H9 (cell line): ENCODE measurements around the gene VASH1. TPM values are rescaled to one million over a fixed set of nuclear protein-coding genes. Genes with fewer than 3 reads are reported as not detected.

Experiments used
- DNase-seq: peaks from one replicate; pipeline ENCODE4 v3.0.0-alpha.2; 2017
- H2AFZ ChIP-seq: one replicate; pipeline ENCODE4 v1.6.1; 2013; ENCODE audit warnings: mild to moderate bottlenecking, low read length, control low read depth, moderate library complexity
- H2AK5ac ChIP-seq: 2 replicates; pipeline ENCODE4 v1.6.1; 2013; ENCODE audit warnings: low read length, control low read depth, mixed read lengths; ENCODE audit not compliant: insufficient read length
- H2BK120ac ChIP-seq: one replicate; pipeline ENCODE4 v1.6.1; 2013; ENCODE audit warnings: low read depth, mild to moderate bottlenecking, low read length, control low read depth, inconsistent platforms; ENCODE audit not compliant: poor library complexity, severe bottlenecking
- H2BK12ac ChIP-seq: 2 replicates; pipeline ENCODE4 v1.6.1; 2013; ENCODE audit warnings: low read length, control low read depth, mixed read lengths, low read depth; ENCODE audit not compliant: insufficient read length
- H2BK15ac ChIP-seq: 2 replicates; pipeline ENCODE4 v1.6.1; 2013; ENCODE audit warnings: low read depth, low read length, control low read depth
- H2BK20ac ChIP-seq: one replicate; pipeline ENCODE4 v1.6.1; 2013; ENCODE audit warnings: low read depth, mild to moderate bottlenecking, low read length, control low read depth, inconsistent platforms; ENCODE audit not compliant: poor library complexity, severe bottlenecking
- H2BK5ac ChIP-seq: 2 replicates; pipeline ENCODE4 v1.6.1; 2013; ENCODE audit warnings: low read length, control low read depth, mixed read lengths; ENCODE audit not compliant: insufficient read length
- H3K14ac ChIP-seq: 2 replicates; pipeline ENCODE4 v1.6.1; 2013; ENCODE audit warnings: low read length, control low read depth; ENCODE audit not compliant: insufficient read depth
- H3K18ac ChIP-seq: 2 replicates; pipeline ENCODE4 v1.6.1; 2013; ENCODE audit warnings: low read depth, mild to moderate bottlenecking, mixed read lengths, low read length, control low read depth; ENCODE audit not compliant: insufficient read length
- H3K23ac ChIP-seq: 2 replicates; pipeline ENCODE4 v1.6.1; 2013; ENCODE audit warnings: low read length, control low read depth, mixed read lengths, low read depth; ENCODE audit not compliant: insufficient read length
- H3K23me2 ChIP-seq: 2 replicates; pipeline ENCODE4 v1.6.1; 2013; ENCODE audit warnings: low read depth, mild to moderate bottlenecking, mixed read lengths, low read length, control low read depth; ENCODE audit not compliant: insufficient read length, poor library complexity, severe bottlenecking
- H3K27ac ChIP-seq: 2 replicates; pipeline ENCODE4 v1.5.1; 2013; ENCODE audit warnings: low read length, control low read depth, mixed read lengths, low read depth; ENCODE audit not compliant: insufficient read length
- H3K27me3 ChIP-seq: 2 replicates; pipeline ENCODE4 v1.6.1; 2013; ENCODE audit warnings: low read length, control low read depth, inconsistent platforms; ENCODE audit not compliant: insufficient read depth
- H3K4ac ChIP-seq: 2 replicates; pipeline ENCODE4 v1.6.1; 2013; ENCODE audit warnings: low read depth, mild to moderate bottlenecking, control low read depth, inconsistent platforms, low read length, moderate library complexity
- H3K4me1 ChIP-seq: 2 replicates; pipeline ENCODE4 v1.6.1; 2013; ENCODE audit warnings: low read length, control low read depth, inconsistent platforms; ENCODE audit not compliant: insufficient read depth
- H3K4me2 ChIP-seq: 2 replicates; pipeline ENCODE4 v1.6.1; 2013; ENCODE audit warnings: low read length, control low read depth, mixed read lengths; ENCODE audit not compliant: insufficient read length, insufficient read depth
- H3K56ac ChIP-seq: 2 replicates; pipeline ENCODE4 v1.6.1; 2013; ENCODE audit warnings: low read depth, mild to moderate bottlenecking, mixed read lengths, low read length, control low read depth; ENCODE audit not compliant: insufficient read length
- H3K79me1 ChIP-seq: 2 replicates; pipeline ENCODE4 v1.6.1; 2013; ENCODE audit warnings: low read depth, mild to moderate bottlenecking, moderate library complexity, low read length, control low read depth, inconsistent platforms; ENCODE audit not compliant: insufficient read depth, poor library complexity, severe bottlenecking
- H3K79me2 ChIP-seq: 2 replicates; pipeline ENCODE4 v1.6.1; 2013; ENCODE audit warnings: low read length, control low read depth, inconsistent platforms; ENCODE audit not compliant: insufficient read depth
- H3K9ac ChIP-seq: 2 replicates; pipeline ENCODE4 v1.6.1; 2013; ENCODE audit warnings: low read length, control low read depth, mixed read lengths; ENCODE audit not compliant: insufficient read length; ENCODE audit errors: extremely low read depth
- H3K9me3 ChIP-seq: one replicate; pipeline ENCODE4 v1.6.1; 2013; ENCODE audit warnings: low read depth, low read length, inconsistent platforms; ENCODE audit not compliant: control insufficient read depth
- H3T11ph ChIP-seq: one replicate; pipeline ENCODE4 v1.6.1; 2013; ENCODE audit warnings: mild to moderate bottlenecking, low read length, control low read depth, inconsistent platforms
- H4K20me1 ChIP-seq: one replicate; pipeline ENCODE4 v1.6.1; 2013; ENCODE audit not compliant: control insufficient read depth, insufficient read length, insufficient read depth
- H4K5ac ChIP-seq: 2 replicates; pipeline ENCODE4 v1.6.1; 2013; ENCODE audit warnings: low read depth, mild to moderate bottlenecking, mixed read lengths, low read length, control low read depth; ENCODE audit not compliant: insufficient read length
- H4K8ac ChIP-seq: replicated peaks from 2 replicates; pipeline ENCODE4 v1.6.1; 2013; ENCODE audit warnings: low read length, control low read depth, mixed read lengths, low read depth; ENCODE audit not compliant: insufficient read length
- H4K91ac ChIP-seq: 2 replicates; pipeline ENCODE4 v1.6.1; 2013; ENCODE audit warnings: low read depth, mild to moderate bottlenecking, moderate library complexity, mixed read lengths, low read length, control low read depth; ENCODE audit not compliant: insufficient read length
- H3K27ac Mint-ChIP-seq, 3 experiments: 2 replicates in 2 of 3; 3 replicates in 1 of 3; pipeline ENCODE4 v1.8.0; 2020 to 2021; ENCODE audit warnings: mixed read lengths in 3 of 3, mild to moderate bottlenecking in 1 of 3, moderate library complexity in 1 of 3
- H3K27me3 Mint-ChIP-seq: 2 replicates; pipeline ENCODE4 v1.8.0; 2021; ENCODE audit warnings: low read depth, mild to moderate bottlenecking, moderate library complexity, mixed read lengths
- H3K36me3 Mint-ChIP-seq, 3 experiments: 2 replicates in 2 of 3; 3 replicates in 1 of 3; pipeline ENCODE4 v1.8.0; 2020 to 2021; ENCODE audit warnings: low read depth in 3 of 3, mixed read lengths in 3 of 3; ENCODE audit not compliant: insufficient read depth in 1 of 3
- H3K4me1 Mint-ChIP-seq, 2 experiments: 2 replicates each; pipeline ENCODE4 v1.8.0; 2020; ENCODE audit warnings: mixed read lengths in 2 of 2
- H3K4me3 Mint-ChIP-seq, 2 experiments: 2 replicates in 1 of 2; 3 replicates in 1 of 2; pipeline ENCODE4 v1.8.0; 2020 to 2021; ENCODE audit warnings: mild to moderate bottlenecking in 2 of 2, mixed read lengths in 2 of 2, moderate library complexity in 1 of 2
- H3K9me3 Mint-ChIP-seq, 2 experiments: 2 replicates in 1 of 2; 3 replicates in 1 of 2; pipeline ENCODE4 v1.8.0; 2020; ENCODE audit warnings: mild to moderate bottlenecking in 2 of 2, mixed read lengths in 2 of 2, moderate library complexity in 1 of 2
- CTCF ChIP-seq: fragments of 200-600 bp; sonication (generic); conservative IDR thresholded peaks from 3 replicates; pipeline ENCODE4 v1.8.0; 2021; ENCODE audit warnings: antibody characterized with exemption, mild to moderate bottlenecking
- WGBS: extraction: QIAGEN DNeasy Blood & Tissue Kit; methylation state at CpG from one replicate; pipeline ENCODE4 v1.1.7; 2013; ENCODE audit warnings: missing lambda C conversion rate, low lambda C conversion rate, mixed read lengths; ENCODE audit not compliant: insufficient read length; ENCODE audit errors: extremely low coverage; 5-methylcytosine and 5-hydroxymethylcytosine counted together
- total RNA-seq: library from RNA; stranded (reverse); gene quantifications from 2 replicates; pipeline ENCODE4 v1.2.1, GENCODE V29; 2021

VASH1 gene
- total RNA-seq, 1 experiment from 2014 or later: 5.8 TPM

GRCh38 chr14:76828339-76829012 is 67.2 kb downstream of the VASH1 start:
- no peak overlapping the region for H3K4ac ChIP-seq
- no peaks in the 10 kb centered on the region for H3K9me3 ChIP-seq
- H2BK15ac ChIP-seq: no peak overlapping the region
- no peaks in the 10 kb centered on the region for H3K27me3 ChIP-seq
- H3K79me1 ChIP-seq: no peaks in the 10 kb centered on the region
- Mint-ChIP-seq H3K27me3 (peaks cover 10% of the 10 kb centered on the region), H3K9me3 (peaks cover 0 to 2% of the 10 kb centered on the region in 2 experiments; a peak in 3 of 5 replicates), H3K4me3 (no peak overlapping the region), H3K27ac (peak overlapping the region in 1 of 3 experiments; percentile 48; a peak in 1 of 7 replicates), H3K36me3 (0 out of 7 replicates have a peak, but pooled peaks cover 0 to 2% (median 0%) of the 10 kb centered on the region in 3 experiments), H3K4me1 (peaks cover 21 to 27% of the 10 kb centered on the region in 2 experiments)
- no peak overlapping the region for H2AK5ac ChIP-seq
- DNase-seq: no peak
- H4K20me1 ChIP-seq: no peaks in the 10 kb centered on the region
- no peak overlapping the region for H3T11ph ChIP-seq
- H3K4me1 ChIP-seq: no peaks in the 10 kb centered on the region; the same call in 1 of the 2 replicates
- no peak for TF ChIP-seq CTCF
- H3K23ac ChIP-seq: no peak overlapping the region
- no peaks in the 10 kb centered on the region for H3K23me2 ChIP-seq
- H2BK5ac ChIP-seq: no peak overlapping the region
- no peak overlapping the region for H2BK12ac ChIP-seq
- H3K56ac ChIP-seq: no peak overlapping the region
- no peaks in the 10 kb centered on the region for H3K79me2 ChIP-seq
- H3K14ac ChIP-seq: no peak overlapping the region
- H4K8ac ChIP-seq: no peak overlapping the region
- no peak overlapping the region for H3K9ac ChIP-seq
- WGBS: no CpG with 5 or more reads among the region's 17 CpGs
- H4K91ac ChIP-seq: no peak overlapping the region
- H3K27ac ChIP-seq: no peak overlapping the region
- H4K5ac ChIP-seq: no peak overlapping the region
- no peak overlapping the region for H2BK20ac ChIP-seq
- no peak overlapping the region for H2BK120ac ChIP-seq
- H3K18ac ChIP-seq: no peak overlapping the region
- no peak overlapping the region for H2AFZ ChIP-seq
- no peak overlapping the region for H3K4me2 ChIP-seq
